ENCODE measurements around the gene MACROD2. TPM values are rescaled to one million over a fixed set of nuclear protein-coding genes. Genes with fewer than 3 reads are reported as not detected.

MACROD2 gene
- total RNA-seq, 1 donor from 2014 or later, result 2.4 TPM

- Mint-ChIP-seq H3K36me3 (ENCODE audit: low read depth, unreplicated experiment) (no peaks in the 10 kb centered on the region), H3K27me3 (ENCODE audit: low read depth, unreplicated experiment) (no peaks in the 10 kb centered on the region), H3K4me1 (ENCODE audit: low read depth, unreplicated experiment) (peaks cover 16% of the 10 kb centered on the region), H3K27ac (ENCODE audit: unreplicated experiment) (no peak overlapping the region), H3K9me3 (ENCODE audit: unreplicated experiment) (no peaks in the 10 kb centered on the region), H3K4me3 (ENCODE audit: unreplicated experiment) (no peak overlapping the region)
- no peaks in the 10 kb centered on the region for H3K79me2 ChIP-seq (ENCODE audit: insufficient read depth, low read length)
- no peak for TF ChIP-seq CTCF (IDR thresholded peaks at IDR 0.05; ENCODE audit: insufficient read depth, low read depth, low read length)
- no peak for TF ChIP-seq EZH2 (IDR thresholded peaks at IDR 0.05; ENCODE audit: insufficient read depth, low read length)
- no peaks in the 10 kb centered on the region for H3K27me3 ChIP-seq (ENCODE audit: insufficient read depth, low read length)
- FAIRE-seq, result peak; percentile 26
- DNase-seq (ENCODE audit: low read depth), result no peak
- H3K36me3 ChIP-seq (ENCODE audit: insufficient read depth, low read length), result no peaks in the 10 kb centered on the region
- H3K4me2 ChIP-seq (ENCODE audit: low read length), result no peak overlapping the region
- no peak overlapping the region for H2AFZ ChIP-seq (ENCODE audit: low read depth, low read length)
- H3K9ac ChIP-seq (ENCODE audit: low read length), result no peak overlapping the region
- no peak overlapping the region for H3K27ac ChIP-seq (ENCODE audit: low read depth, low read length)
- H4K20me1 ChIP-seq (ENCODE audit: insufficient read depth, low read length), result no peaks in the 10 kb centered on the region
- H3K4me3 ChIP-seq (ENCODE audit: insufficient read depth, low read depth, low read length), result no peak overlapping the region
- H3K9me3 ChIP-seq (ENCODE audit: insufficient read depth, low read depth, low read length), result no peaks in the 10 kb centered on the region
- peaks cover 3% of the 10 kb centered on the region for H3K4me1 ChIP-seq (ENCODE audit: insufficient read depth, low read length)
Observed at GRCh38 chr20:14956538-14956937, 961.2 kb downstream of the MACROD2 start.

GRCh38 chr20:14957402-14957801, 962.1 kb downstream of the MACROD2 start:
- no peak for TF ChIP-seq EZH2 (IDR thresholded peaks at IDR 0.05; ENCODE audit: insufficient read depth, low read length)
- TF ChIP-seq CTCF (IDR thresholded peaks at IDR 0.05; ENCODE audit: insufficient read depth, low read depth, low read length), result no peak
- no peak overlapping the region for H3K4me2 ChIP-seq (ENCODE audit: low read length)
- no peak overlapping the region for H3K9ac ChIP-seq (ENCODE audit: low read length)
- Mint-ChIP-seq H3K27ac (ENCODE audit: unreplicated experiment) (no peak overlapping the region), H3K36me3 (ENCODE audit: low read depth, unreplicated experiment) (no peaks in the 10 kb centered on the region), H3K4me3 (ENCODE audit: unreplicated experiment) (no peak overlapping the region), H3K27me3 (ENCODE audit: low read depth, unreplicated experiment) (no peaks in the 10 kb centered on the region), H3K9me3 (ENCODE audit: unreplicated experiment) (no peaks in the 10 kb centered on the region), H3K4me1 (ENCODE audit: low read depth, unreplicated experiment) (peaks cover 8% of the 10 kb centered on the region)
- H3K9me3 ChIP-seq (ENCODE audit: insufficient read depth, low read depth, low read length), result no peaks in the 10 kb centered on the region
- no peak overlapping the region for H2AFZ ChIP-seq (ENCODE audit: low read depth, low read length)
- no peaks in the 10 kb centered on the region for H3K36me3 ChIP-seq (ENCODE audit: insufficient read depth, low read length)
- no peak overlapping the region for H3K4me3 ChIP-seq (ENCODE audit: insufficient read depth, low read depth, low read length)
- no peak overlapping the region for H3K27ac ChIP-seq (ENCODE audit: low read depth, low read length)
- DNase-seq (ENCODE audit: low read depth), result no peak
- no peaks in the 10 kb centered on the region for H3K27me3 ChIP-seq (ENCODE audit: insufficient read depth, low read length)
- no peaks in the 10 kb centered on the region for H4K20me1 ChIP-seq (ENCODE audit: insufficient read depth, low read length)
- no peaks in the 10 kb centered on the region for H3K79me2 ChIP-seq (ENCODE audit: insufficient read depth, low read length)
- H3K4me1 ChIP-seq (ENCODE audit: insufficient read depth, low read length), result no peaks in the 10 kb centered on the region
- FAIRE-seq, result no peak

- H3K36me3 ChIP-seq (ENCODE audit: insufficient read depth, low read length), result no peaks in the 10 kb centered on the region
- Mint-ChIP-seq H3K27ac (ENCODE audit: unreplicated experiment) (no peak overlapping the region), H3K27me3 (ENCODE audit: low read depth, unreplicated experiment) (no peaks in the 10 kb centered on the region), H3K9me3 (ENCODE audit: unreplicated experiment) (no peaks in the 10 kb centered on the region), H3K4me3 (ENCODE audit: unreplicated experiment) (no peak overlapping the region), H3K4me1 (ENCODE audit: low read depth, unreplicated experiment) (peaks cover 14% of the 10 kb centered on the region), H3K36me3 (ENCODE audit: low read depth, unreplicated experiment) (no peaks in the 10 kb centered on the region)
- H2AFZ ChIP-seq (ENCODE audit: low read depth, low read length), result no peak overlapping the region
- no peak overlapping the region for H3K27ac ChIP-seq (ENCODE audit: low read depth, low read length)
- no peaks in the 10 kb centered on the region for H4K20me1 ChIP-seq (ENCODE audit: insufficient read depth, low read length)
- no peaks in the 10 kb centered on the region for H3K27me3 ChIP-seq (ENCODE audit: insufficient read depth, low read length)
- no peak overlapping the region for H3K4me2 ChIP-seq (ENCODE audit: low read length)
- H3K4me3 ChIP-seq (ENCODE audit: insufficient read depth, low read depth, low read length), result no peak overlapping the region
- H3K79me2 ChIP-seq (ENCODE audit: insufficient read depth, low read length), result no peaks in the 10 kb centered on the region
- TF ChIP-seq EZH2 (IDR thresholded peaks at IDR 0.05; ENCODE audit: insufficient read depth, low read length) (no peak), CTCF (IDR thresholded peaks at IDR 0.05; ENCODE audit: insufficient read depth, low read depth, low read length) (no peak)
- peaks cover 5% of the 10 kb centered on the region for H3K4me1 ChIP-seq (ENCODE audit: insufficient read depth, low read length)
- no peaks in the 10 kb centered on the region for H3K9me3 ChIP-seq (ENCODE audit: insufficient read depth, low read depth, low read length)
- FAIRE-seq, result no peak
- DNase-seq (ENCODE audit: low read depth), result no peak
- no peak overlapping the region for H3K9ac ChIP-seq (ENCODE audit: low read length)
Observed at GRCh38 chr20:14958626-14959025, 963.3 kb downstream of the MACROD2 start.
